ENCODE results near the gene GPR155.
A peak's percentile ranks its signal among the peaks of the same experiment; 100 is the strongest.
"Not testable (repeated sequence)": the region's sequence is repeated elsewhere in the genome, so short reads cannot be mapped to it uniquely, and the experiment has no call there.

GPR155 gene

DNA sequence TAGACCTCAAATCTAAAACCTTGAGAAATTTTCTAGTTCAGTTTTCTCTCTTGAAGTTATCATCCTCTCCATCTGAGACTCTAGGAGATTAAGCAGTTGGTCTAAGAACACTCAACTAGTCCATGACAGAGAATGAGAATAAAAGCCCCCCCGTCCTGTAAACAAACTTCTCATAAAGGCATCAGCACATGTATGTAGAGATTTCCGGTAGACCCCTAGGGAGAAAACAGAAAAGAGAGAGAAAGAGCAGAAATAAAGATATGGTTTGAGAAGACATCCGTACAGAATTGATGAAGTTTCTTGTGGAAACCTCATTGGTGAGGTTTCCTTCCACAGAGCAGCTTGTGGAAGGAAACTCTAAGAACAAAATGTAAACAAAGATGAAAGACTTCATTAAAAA lies 3.2 kb upstream of the GPR155 start:
- no peak for DNase-seq (ENCODE audit: low read depth in 2 of 2)

DNA sequence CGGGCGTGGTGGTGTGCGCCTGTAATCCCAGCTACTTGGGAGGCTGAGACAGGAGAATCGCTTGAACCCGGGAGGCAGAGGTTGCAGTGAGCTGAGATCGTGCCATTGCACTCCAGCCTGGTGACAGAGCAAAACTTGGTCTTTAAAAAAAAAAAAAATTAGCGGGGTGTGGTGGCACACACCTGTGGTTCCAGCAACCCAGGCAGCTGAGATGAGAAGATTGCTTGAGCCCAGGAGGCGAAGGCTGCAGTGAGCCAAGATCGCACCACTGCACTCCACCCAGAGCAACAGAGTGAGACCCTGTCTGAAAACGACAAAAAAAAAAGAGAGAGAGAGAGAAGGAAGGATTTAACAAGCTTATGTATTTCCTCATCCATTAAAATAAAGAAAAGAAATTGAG lies 2.7 kb upstream of the GPR155 start:
- not testable (repeated sequence) for DNase-seq (ENCODE audit: low read depth in 2 of 2)

DNA sequence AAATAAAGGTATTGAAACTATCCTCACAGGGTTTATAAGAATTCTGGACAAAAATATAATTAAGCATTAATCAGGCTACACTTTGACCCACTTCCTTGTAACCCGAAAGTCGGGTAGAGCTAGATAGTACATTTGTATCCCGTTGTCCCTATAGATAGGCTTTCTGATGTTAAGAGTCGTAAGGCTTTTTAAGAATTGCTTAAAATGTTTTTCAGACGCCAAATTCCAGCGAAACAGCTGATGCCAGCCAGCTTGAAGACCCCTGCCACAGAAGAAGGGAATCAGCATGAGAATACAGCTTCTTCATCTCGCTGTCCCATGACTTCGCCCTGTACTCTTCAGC lies 962 bp upstream of the GPR155 start:
- DNase-seq (ENCODE audit: low read depth in 2 of 2): no peak

DNA sequence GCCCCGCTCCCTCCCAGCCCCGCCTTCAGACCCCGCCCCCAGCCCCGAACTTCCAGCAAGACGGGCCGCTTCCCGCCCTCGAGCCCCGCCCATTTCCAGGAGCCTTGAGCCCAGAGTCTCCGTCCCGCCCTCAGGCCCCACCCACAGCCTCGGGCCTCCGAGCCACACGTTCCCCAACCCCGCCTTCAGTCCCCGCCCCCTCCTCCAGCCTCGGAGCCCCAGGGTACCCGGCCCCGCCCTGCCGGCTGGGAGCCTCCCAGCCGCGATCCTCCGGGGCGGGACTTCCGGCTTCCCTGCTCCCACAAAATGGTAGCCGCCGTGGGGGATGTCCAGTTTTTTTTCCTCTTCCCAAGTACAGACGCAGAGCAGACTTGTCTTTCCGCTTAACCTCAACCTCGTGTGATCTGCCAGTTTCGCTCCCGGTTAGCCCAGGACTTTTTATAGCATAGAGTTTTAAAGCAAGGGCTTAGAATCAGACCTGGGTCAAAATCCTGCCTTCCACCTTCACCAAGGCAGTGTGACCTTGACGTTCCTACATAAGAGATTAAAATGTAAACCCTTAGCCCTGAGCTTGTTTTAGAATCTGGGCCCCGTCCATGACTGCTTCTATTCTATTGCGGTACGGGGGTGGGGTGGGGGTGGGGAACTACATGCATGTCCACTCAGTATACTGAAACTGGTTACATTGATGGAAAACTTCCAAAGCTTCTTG lies 435 bp upstream of the GPR155 start:
- peak; percentile 99 to 100 for DNase-seq (ENCODE audit: low read depth in 2 of 2)

GRCh38 chr2:174485788-174486562 lies 854 bp downstream of the GPR155 start:
- no peak for DNase-seq (ENCODE audit: low read depth in 2 of 2)

DNA sequence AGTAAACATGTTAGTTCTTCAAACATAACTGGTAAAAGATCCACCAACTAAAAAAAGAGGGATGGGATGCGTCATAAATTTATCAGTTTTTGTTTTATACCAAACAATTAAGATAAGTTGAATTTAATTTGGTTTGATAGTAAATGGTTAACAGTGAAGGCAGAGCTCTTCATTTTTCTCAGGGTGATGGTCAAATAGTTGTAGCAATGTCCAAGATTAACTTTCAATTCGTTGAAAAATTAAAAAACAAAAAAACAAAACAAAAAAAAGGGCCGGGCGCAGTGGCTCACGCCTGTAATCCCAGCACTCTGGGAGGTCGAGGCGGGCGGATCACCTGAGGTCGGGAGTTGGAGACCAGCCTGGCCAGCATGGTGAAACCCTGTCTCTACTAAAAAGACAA lies 1.8 kb downstream of the GPR155 start:
- not testable (repeated sequence) for DNase-seq (ENCODE audit: low read depth in 2 of 2)

- no peak for DNase-seq (ENCODE audit: low read depth in 2 of 2)
Measured at GRCh38 chr2:174484573-174484972, 2.3 kb downstream of the GPR155 start.

DNA sequence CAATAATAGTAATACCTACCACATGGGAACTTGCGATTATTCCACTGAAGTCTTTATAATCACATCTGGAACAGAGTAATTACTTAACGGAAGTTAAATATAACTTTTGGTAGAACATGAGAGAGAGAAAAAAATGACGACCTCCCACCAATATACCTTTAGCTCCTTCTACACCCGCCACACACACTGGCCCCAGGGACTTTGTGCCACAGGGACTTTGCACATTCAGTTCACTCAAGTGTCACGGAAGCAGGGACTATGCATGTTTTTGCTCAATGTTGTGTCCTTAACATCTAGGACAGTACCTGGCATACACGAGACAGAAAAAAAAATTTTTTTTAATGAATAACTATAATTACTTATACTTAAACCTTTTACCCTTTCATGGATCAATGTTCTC lies 4.0 kb downstream of the GPR155 start:
- no peak for DNase-seq (ENCODE audit: low read depth in 2 of 2)

DNA sequence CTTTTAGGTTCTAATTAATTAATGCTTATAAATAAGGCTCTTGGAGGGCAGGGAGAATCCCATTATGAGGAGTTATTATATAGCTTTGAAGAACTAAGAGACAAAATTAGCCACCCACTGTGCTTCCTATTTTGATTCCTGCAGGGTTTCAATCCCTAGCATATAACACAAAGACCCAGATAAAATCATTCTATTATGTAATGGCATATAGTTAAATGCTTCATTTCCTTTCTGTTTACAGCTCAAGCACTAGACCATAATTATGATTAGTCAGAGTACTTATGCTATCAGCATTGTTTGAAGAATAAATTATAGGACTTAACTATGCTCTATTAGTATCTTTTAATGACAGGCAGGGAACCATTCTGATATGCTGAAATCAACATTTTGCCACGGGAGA lies 9.1 kb downstream of the GPR155 start:
- no peak for DNase-seq (ENCODE audit: low read depth in 2 of 2)

DNA sequence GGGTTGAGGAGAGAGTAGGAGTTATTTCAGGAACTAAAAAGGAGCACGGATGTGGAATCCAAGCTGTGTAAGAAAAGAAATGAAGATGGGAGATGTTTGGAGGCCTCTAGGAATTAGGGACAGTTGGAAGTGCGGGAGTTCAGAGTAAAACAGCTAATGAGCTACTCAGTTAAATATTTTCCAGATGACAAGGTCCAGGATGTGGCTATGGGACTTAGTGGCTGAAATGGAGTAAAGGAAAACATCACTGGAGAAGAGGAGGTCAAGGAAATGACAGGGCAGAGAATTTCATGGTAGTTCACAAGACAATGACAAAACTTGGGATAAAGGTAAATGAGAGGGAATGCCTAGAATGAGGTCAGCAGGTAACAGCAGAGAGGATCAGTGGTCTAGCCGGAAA lies 13.0 kb downstream of the GPR155 start:
- no peak for DNase-seq (ENCODE audit: low read depth in 2 of 2)

GRCh38 chr2:174465327-174465726 lies 21.5 kb downstream of the GPR155 start:
- DNase-seq (ENCODE audit: low read depth in 2 of 2): no peak

GRCh38 chr2:174461221-174461620 lies 25.6 kb downstream of the GPR155 start:
- no peak for DNase-seq (ENCODE audit: low read depth in 2 of 2)

DNA sequence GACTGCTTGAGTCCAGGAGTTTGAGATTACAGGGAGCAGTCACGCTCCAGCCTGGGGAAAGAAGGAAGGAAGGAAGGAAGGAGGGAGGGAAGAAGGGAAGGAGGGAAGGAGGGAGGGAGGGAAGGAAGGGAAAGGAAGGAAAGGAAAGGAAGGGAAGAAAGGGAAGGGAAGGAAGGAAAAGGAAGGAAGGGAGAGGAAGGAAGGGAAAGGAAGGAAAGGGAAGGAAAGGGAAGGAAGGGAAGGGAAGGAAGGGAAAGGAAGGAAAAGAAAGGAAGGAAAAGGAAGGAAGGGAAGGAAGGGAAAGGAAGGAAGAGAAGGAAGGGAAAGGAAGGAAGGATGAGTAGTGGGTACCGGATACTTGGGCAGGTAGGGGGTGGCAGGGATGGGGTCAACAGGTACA lies 32.3 kb downstream of the GPR155 start:
- no peak for DNase-seq (ENCODE audit: low read depth in 2 of 2)

DNA sequence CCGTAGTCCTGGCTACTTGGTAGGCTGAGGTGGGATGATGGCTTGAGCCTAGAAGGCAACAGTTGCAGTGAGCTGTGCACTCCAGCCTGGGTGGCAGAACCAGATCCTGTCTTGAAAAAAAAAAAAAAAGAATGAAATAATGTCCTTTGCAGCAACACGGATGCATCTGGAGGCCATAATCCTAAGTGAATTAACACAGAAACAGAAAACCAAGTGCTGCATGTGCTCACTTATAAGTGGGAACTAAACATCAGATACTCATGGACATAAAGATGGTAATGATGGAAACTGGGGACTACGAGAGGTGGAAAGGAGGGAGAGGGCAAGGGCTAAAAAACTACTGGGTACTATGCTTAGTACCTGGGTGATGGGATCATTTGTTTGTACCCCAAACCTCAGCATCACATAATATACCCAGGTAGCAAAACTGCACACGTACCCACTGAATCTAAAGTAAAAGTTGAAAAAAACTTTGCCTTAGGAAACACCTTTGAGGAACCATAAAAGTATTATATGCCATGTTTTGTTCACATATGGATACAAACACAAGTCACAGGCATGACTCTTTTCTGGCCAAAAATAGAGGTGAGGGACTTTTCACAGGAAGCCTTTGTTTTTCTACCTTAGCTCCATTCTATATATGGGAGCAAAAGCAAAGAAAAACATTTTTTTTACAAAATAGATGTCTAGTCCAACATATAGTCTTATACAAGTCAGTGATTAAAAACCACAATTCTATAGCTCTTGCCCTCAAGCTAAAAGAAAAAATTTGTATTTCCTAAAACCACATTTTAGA lies 36.6 kb downstream of the GPR155 start:
- no peak for DNase-seq (ENCODE audit: low read depth in 2 of 2)

- no peak for DNase-seq (ENCODE audit: low read depth in 2 of 2)
Measured at GRCh38 chr2:174449033-174449432, 37.8 kb downstream of the GPR155 start.

GRCh38 chr2:174446531-174446930 lies 40.3 kb downstream of the GPR155 start:
- DNase-seq (ENCODE audit: low read depth in 2 of 2): no peak

DNA sequence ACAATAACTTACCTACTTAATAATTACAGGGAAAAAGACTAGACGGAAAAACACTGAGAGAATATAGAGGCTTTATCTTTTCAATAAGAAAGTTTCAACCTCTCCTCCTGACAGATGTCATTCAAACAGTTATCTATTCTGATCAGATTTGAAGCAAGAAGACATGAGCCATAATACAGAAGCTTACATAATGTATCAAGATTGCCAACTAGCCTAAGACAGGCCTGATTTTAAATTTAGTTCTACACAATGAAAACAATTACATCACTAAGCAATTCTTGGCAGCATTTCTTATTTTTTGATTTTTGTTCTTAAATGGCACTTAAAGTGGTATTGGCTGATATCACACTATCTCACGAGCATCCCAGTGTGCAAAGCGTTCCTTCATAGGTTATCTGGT lies 41.6 kb downstream of the GPR155 start:
- no peak for DNase-seq (ENCODE audit: low read depth in 2 of 2)

DNA sequence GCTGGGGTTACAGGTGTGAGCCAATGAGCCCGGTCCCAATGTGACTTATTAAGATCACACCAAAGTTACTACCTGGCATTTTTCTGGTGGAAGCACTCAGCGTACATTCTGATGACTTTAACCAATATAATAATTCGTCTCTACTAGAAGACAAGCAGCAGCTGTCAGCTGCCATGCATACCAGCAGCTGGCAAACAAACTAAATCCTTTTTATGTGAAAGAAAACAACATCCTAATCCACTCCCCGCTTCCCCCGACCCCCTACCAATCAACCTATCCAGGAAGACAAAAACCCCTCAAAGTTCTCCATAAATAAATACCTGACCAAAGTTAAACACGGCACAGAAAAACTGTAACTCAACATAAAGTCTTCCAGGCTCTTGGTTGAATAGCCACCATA lies 42.1 kb downstream of the GPR155 start:
- DNase-seq (ENCODE audit: low read depth in 2 of 2): no peak

- no peak for DNase-seq (ENCODE audit: low read depth in 2 of 2)
Measured at GRCh38 chr2:174442546-174443510, 44.0 kb downstream of the GPR155 start.

GRCh38 chr2:174439950-174440349 lies 46.9 kb downstream of the GPR155 start:
- DNase-seq (ENCODE audit: low read depth in 2 of 2): no peak

DNA sequence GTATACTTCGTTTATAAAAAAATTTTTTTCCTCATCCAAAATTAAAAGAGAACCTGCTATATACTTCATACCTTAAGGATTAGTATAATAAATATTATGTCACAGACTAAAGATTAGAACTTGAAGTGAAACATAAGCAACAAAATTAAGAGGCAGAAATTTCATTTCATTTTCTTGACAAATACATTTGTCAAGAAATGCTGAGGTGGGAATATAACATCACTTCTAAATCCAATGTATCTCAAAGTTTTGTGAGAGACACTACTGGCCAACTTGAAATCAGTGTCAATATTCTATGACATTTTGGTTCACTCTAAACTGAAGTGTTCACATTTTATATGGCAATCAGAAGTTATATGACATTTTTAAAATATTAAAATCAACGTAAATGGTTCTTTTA lies 47.5 kb downstream of the GPR155 start:
- no peak for DNase-seq (ENCODE audit: low read depth in 2 of 2)
